Uterus (tissue), 2 donors: ENCODE data around the gene PRKAG2.

Experiments used
- POLR2A ChIP-seq, 2 donors: fragments of 450-650 bp; IDR thresholded peaks; one replicate each; pipeline ENCODE4 v1.6.1; 2016; ENCODE audit warnings: antibody characterized with exemption in 2 of 2, mild to moderate bottlenecking in 1 of 2, moderate library complexity in 1 of 2
- TF ChIP-seq, protein P1 (sequence below), 4 experiments: fragments of 200-600 bp in 2 of 4; fragments of 450-650 bp in 2 of 4; sonication (generic) in 2 of 4; IDR thresholded peaks; one replicate each; pipeline ENCODE4 v1.5.1; 2016 to 2019; ENCODE audit warnings: antibody characterized with exemption in 4 of 4, mild to moderate bottlenecking in 2 of 4, moderate library complexity in 1 of 4

DNA sequence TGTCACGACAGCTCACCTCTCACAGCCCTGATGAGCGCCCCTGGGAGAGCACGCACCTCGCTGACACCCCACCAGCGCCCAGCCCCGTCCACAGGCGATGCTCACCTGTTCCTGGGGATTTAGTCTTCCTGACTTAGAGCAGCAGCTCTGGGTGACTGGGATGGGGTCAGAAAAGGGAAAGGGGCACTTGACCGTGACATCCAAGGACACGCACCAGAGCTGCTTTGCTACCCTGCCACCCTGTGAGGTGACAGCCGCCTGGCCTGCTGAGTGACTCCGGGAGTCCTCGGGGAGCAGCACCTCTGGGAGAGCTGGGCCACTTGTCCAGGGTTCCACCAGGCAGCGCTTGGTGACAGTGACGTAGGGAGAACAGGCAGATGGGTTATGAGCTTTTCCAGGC lies 148.2 kb downstream of the PRKAG2 start:
- TF ChIP-seq, protein P1, sequence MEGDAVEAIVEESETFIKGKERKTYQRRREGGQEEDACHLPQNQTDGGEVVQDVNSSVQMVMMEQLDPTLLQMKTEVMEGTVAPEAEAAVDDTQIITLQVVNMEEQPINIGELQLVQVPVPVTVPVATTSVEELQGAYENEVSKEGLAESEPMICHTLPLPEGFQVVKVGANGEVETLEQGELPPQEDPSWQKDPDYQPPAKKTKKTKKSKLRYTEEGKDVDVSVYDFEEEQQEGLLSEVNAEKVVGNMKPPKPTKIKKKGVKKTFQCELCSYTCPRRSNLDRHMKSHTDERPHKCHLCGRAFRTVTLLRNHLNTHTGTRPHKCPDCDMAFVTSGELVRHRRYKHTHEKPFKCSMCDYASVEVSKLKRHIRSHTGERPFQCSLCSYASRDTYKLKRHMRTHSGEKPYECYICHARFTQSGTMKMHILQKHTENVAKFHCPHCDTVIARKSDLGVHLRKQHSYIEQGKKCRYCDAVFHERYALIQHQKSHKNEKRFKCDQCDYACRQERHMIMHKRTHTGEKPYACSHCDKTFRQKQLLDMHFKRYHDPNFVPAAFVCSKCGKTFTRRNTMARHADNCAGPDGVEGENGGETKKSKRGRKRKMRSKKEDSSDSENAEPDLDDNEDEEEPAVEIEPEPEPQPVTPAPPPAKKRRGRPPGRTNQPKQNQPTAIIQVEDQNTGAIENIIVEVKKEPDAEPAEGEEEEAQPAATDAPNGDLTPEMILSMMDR (IDR thresholded peaks at IDR 0.05): no peak
- no peak for TF ChIP-seq POLR2A (IDR thresholded peaks at IDR 0.05)
